Measurements from ENCODE around the gene CELF2.

DNA sequence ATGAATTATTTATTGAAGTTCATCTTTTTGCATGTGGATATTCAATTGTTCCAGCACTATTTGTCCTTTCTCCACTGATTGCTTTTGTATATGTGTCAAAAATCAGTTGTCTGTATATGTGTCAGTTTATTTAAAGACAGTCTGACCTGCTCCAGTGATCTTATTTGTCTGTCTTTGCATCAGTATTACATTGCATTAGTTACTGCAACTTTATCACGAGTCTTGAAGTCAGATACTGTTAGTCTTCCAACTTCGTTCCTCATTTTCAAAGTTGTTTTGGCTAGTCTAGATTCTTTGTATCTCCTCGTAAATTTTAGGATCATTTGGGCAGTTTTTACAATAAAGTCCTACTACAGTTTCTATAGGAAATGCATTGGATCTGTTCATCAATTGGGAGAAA is 166.4 kb downstream of the CELF2 start:
- TF ChIP-seq, protein P1, sequence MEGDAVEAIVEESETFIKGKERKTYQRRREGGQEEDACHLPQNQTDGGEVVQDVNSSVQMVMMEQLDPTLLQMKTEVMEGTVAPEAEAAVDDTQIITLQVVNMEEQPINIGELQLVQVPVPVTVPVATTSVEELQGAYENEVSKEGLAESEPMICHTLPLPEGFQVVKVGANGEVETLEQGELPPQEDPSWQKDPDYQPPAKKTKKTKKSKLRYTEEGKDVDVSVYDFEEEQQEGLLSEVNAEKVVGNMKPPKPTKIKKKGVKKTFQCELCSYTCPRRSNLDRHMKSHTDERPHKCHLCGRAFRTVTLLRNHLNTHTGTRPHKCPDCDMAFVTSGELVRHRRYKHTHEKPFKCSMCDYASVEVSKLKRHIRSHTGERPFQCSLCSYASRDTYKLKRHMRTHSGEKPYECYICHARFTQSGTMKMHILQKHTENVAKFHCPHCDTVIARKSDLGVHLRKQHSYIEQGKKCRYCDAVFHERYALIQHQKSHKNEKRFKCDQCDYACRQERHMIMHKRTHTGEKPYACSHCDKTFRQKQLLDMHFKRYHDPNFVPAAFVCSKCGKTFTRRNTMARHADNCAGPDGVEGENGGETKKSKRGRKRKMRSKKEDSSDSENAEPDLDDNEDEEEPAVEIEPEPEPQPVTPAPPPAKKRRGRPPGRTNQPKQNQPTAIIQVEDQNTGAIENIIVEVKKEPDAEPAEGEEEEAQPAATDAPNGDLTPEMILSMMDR (IDR thresholded peaks at IDR 0.05; ENCODE audit: insufficient read depth, low read length, poor library complexity, severe bottlenecking): no peak
- TF ChIP-seq EZH2phosphoT487 (conservative IDR thresholded peaks at IDR 0.05; ENCODE audit: low read length): no peak

Data from SU-DHL-6 (cell line).